RWPE1 (cell line): ENCODE measurements around the gene OIT3.
"Not testable (repeated sequence)": the region's sequence is repeated elsewhere in the genome, so short reads cannot be mapped to it uniquely, and the experiment has no call there.

Experiments used
- CTCF ChIA-PET: fragments of 350-600 bp; sonication (Branson Sonifier 250); formaldehyde crosslinking; extraction: SDS; loops from one replicate; lab custom pipeline; 2021; lab: Yijun Ruan, JAX
- POLR2A ChIA-PET: fragments of 400-600 bp; formaldehyde crosslinking; extraction: SDS; loops from one replicate; lab custom pipeline; 2020; ENCODE audit warnings: antibody characterized with exemption; ENCODE audit not compliant: low non-redundant PET; lab: Yijun Ruan, JAX
- DNase-seq: peaks from one replicate; pipeline ENCODE4 v3.0.0; 2012; ENCODE audit warnings: low spot score
- H3K27ac ChIP-seq: fragments of 450-650 bp; 2 replicates; pipeline ENCODE4 v1.5.1; 2017
- CTCF ChIP-seq: fragments of 450-650 bp; conservative IDR thresholded peaks from 2 replicates; pipeline ENCODE4 v1.5.1; 2017; ENCODE audit warnings: low read depth, mild to moderate bottlenecking

Gene OIT3

DNA sequence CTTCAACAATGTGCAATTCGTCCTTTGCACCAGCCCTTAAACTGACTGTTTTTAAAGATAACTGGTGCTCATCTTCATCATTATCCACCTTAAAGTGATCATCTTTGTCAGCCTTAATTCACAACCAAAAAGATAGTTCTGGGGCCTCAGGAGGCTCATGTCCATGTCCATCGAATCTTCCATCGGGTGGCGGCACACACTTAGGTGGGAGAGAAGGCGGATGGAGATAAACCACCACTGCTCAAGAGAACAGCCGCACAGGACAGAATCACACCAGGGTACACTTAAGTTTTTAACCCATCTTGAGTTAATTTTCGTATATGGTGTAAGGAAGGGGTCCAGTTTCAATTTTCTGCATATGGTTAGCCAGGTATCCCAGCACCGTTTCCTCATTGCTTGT, 24.8 kb downstream of the OIT3 start:
- POLR2A ChIA-PET = no interaction called here
- DNase-seq = no peak
- CTCF ChIA-PET = no interaction called here
- no peak overlapping the region for H3K27ac ChIP-seq
- no peak for TF ChIP-seq CTCF

DNA sequence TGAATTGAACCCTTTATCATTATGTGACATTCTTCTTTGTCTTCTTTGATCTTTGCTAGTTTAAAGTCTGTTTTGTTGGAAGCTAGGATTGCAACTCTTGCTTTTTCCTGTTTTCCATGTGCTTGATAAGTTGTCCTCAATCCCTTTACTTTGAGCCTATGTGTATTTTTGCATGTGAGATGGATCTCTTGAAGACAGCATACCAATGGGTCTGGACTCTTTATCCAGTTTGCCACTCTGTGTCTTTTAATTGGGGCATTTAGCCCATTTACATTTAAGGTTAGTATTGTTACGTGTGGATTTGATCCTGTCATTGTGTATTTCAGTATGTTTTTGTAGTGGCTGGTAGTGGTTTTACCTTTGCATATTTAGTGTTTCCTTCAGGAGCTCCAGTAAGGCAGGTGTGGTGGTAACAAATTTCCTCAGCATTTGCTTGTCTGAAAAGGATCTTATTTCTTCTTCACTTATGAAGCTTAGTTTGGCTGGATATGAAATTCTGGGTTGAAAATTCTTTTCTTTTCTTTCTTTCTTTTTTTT, 27.7 kb downstream of the OIT3 start:
- CTCF ChIA-PET = interaction anchor here (0.6 kb wide), 2 partner anchors 68 to 831 kb away, joined by 3 to 6 read pairs; no protein-coding TSS in a partner anchor
- POLR2A ChIA-PET, DNase-seq, H3K27ac ChIP-seq: not testable (repeated sequence)

GRCh38 chr10:72924351-72924750, 30.8 kb downstream of the OIT3 start:
- ChIA-PET CTCF (no interaction called here), POLR2A (no interaction called here)
- no peak for DNase-seq
- H3K27ac ChIP-seq = no peak overlapping the region
- no peak for TF ChIP-seq CTCF

DNA sequence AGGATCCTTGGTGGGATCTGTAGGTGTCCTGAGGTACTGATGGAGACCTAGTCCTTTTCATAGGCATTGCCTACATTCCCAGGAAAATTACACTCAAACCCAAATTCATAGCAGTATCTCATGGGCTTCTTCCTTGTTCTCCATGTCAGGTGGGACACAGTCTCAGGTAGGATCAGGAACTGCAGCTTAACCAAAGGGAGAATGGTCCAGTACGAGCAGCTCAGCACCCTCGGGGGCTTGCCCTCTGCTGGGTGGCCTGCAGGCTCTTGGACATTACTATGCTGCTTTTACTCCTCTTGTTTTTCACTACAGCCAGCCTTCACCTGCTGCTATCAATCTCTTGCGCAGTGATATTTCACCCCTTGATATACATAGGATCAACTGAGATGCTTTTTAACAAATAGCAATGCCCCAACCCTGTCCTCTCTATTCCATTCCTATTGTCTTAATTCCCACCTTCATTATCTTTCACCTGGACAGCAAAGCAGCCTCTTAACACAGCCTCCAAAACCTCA, 32.5 kb downstream of the OIT3 start:
- ChIA-PET CTCF (no interaction called here), POLR2A (no interaction called here)
- no peak overlapping the region for H3K27ac ChIP-seq
- no peak for TF ChIP-seq CTCF
- DNase-seq = no peak

GRCh38 chr10:72927485-72927884, 33.9 kb downstream of the OIT3 start:
- ChIA-PET CTCF (interaction anchor here (0.7 kb wide), 1 partner anchor 353 kb away, joined by 3 read pairs; no protein-coding TSS in a partner anchor), POLR2A (no interaction called here)
- H3K27ac ChIP-seq = no peak overlapping the region
- no peak for TF ChIP-seq CTCF
- DNase-seq = no peak

DNA sequence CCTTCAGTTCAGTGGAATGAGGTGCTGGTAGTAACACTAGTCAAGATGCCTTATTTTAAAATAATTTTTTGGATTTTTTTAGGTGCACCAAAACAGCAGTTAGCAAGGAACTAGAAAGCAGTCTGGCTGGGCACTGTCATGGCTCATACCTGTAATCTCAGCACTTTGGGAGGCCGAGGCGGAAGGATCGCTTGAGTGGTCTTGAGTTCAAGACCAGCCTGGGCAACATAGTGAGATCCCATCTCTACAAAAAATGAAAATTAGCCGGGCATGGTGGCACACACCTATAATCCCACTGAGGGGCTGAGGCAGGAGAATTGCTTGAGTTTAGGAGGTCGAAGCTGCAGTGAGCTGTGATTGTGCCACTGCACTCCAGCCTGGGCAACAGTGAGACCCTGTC, 35.3 kb downstream of the OIT3 start:
- POLR2A ChIA-PET = no interaction called here
- CTCF ChIA-PET = no interaction called here
- DNase-seq = no peak
- no peak overlapping the region for H3K27ac ChIP-seq
- TF ChIP-seq CTCF = no peak

- ChIA-PET POLR2A (no interaction called here), CTCF (no interaction called here)
- DNase-seq = no peak
- H3K27ac ChIP-seq = no peak overlapping the region
- TF ChIP-seq CTCF = no peak
Measured at GRCh38 chr10:72930276-72930675, 36.7 kb downstream of the OIT3 start.
